Activated T-cell treated with anti-CD3 and anti-CD28 coated beads for 48 hours (primary cell): ENCODE data around the gene OR2Z1.
"Not testable (repeated sequence)": the region's sequence is repeated elsewhere in the genome, so short reads cannot be mapped to it uniquely, and the experiment has no call there.

Experiments used
- DNase-seq: peaks from one replicate; pipeline ENCODE4 v3.0.0-alpha.2; 2020; ENCODE audit warnings: low read depth

Gene OR2Z1

GRCh38 chr19:8702350-8702749, 19.1 kb upstream of the OR2Z1 start:
- peak; percentile 13 for DNase-seq

- DNase-seq, result no peak
Observed at GRCh38 chr19:8703223-8703622, 18.2 kb upstream of the OR2Z1 start.

- DNase-seq, result not testable (repeated sequence)
Observed at GRCh38 chr19:8705304-8705703, 16.1 kb upstream of the OR2Z1 start.

- no peak for DNase-seq
Observed at GRCh38 chr19:8705742-8706141, 15.7 kb upstream of the OR2Z1 start.

GRCh38 chr19:8710337-8710736, 11.1 kb upstream of the OR2Z1 start:
- DNase-seq, result not testable (repeated sequence)

- DNase-seq, result no peak
Observed at GRCh38 chr19:8722032-8722431, 598 bp downstream of the OR2Z1 start.

GRCh38 chr19:8724276-8724675, 2.8 kb downstream of the OR2Z1 start:
- no peak for DNase-seq

- DNase-seq, result no peak
Observed at GRCh38 chr19:8731428-8732169, 10.2 kb downstream of the OR2Z1 start.

GRCh38 chr19:8738377-8738776, 16.9 kb downstream of the OR2Z1 start:
- DNase-seq, result no peak

GRCh38 chr19:8739291-8740065, 18.0 kb downstream of the OR2Z1 start:
- DNase-seq, result not testable (repeated sequence)

- not testable (repeated sequence) for DNase-seq
Observed at GRCh38 chr19:8767257-8767656, 45.8 kb downstream of the OR2Z1 start.

GRCh38 chr19:8769265-8769664, 47.8 kb downstream of the OR2Z1 start:
- DNase-seq, result not testable (repeated sequence)

GRCh38 chr19:8773587-8773986, 52.2 kb downstream of the OR2Z1 start:
- DNase-seq, result not testable (repeated sequence)
